Measurements from ENCODE around the gene PLCH1.

GRCh38 chr3:155748611-155749365 lies 3.9 kb upstream of the PLCH1 start:
- TF ChIP-seq CTCF (IDR thresholded peaks at IDR 0.05): no peak
- no peak for TF ChIP-seq POLR2A (IDR thresholded peaks at IDR 0.05)

Data from uterus (tissue), 2 donors.